ENCODE results near the gene TGFBR3L.

TGFBR3L gene

DNA sequence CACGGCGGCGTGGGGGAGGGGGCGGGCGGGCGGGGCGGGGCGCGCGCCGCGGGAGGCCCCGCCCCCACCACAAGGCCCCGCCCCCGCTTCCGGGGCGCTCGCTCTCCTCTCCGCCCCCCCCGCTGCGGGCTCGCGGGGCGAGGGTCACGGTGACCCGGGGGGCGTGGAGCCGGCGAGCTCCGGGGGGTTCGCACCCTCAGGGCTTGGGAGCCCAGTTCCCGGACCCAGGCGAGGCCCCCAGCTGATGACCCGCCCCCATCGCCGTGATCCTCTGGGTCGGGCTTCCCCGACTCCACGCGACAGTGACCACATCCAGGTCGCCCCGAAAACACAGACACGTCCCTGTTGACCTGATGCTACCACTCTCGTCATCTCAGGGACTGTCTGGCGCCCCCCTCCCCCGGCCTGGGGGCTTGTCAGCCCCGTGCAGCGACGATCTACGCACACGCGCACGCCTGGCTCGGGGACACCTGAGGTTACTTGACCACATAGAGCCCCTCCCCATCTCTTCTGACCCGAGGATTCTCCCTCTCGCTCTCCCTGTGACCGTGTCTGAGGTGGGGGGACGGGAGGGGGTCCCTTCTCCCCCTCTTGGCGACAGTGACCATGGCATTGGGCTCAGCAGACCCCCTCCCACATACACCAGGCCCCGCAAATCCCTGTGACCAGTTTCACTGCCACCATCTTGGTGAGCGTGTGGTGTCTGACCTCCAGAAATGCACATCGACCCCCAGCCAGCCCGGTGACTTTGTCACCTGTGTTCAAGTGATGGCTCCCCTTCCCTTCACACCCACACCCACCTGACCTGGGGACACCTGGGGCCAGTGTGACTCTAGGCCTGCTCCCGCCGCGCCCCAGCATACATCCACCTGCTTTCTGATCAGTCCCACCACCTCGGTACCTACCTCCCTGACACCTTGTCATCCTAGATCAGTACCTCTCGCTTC lies 10.3 kb upstream of the TGFBR3L start:
- DNase-seq (ENCODE audit: low read depth), result no peak

DNA sequence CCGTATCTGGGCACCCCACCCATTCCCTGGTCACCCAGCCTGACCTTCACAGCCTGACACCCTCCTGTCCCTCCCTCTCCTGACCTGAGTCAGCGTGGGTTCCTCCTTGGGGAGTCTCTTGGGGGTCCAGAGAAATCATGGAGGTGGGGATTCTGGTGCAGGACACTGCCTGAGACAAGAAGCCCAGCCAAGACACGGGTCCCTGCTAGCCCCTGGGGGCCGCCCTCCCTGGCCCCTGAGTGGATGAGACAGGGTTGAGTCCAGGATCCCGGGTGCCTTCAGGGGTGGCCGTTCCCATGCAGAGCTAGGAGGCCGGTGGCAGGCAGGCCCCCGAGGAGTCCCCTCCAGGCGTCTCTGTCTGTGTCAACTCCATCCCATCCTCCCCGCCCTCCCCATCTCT lies 9.4 kb upstream of the TGFBR3L start:
- DNase-seq (ENCODE audit: low read depth), result no peak

DNA sequence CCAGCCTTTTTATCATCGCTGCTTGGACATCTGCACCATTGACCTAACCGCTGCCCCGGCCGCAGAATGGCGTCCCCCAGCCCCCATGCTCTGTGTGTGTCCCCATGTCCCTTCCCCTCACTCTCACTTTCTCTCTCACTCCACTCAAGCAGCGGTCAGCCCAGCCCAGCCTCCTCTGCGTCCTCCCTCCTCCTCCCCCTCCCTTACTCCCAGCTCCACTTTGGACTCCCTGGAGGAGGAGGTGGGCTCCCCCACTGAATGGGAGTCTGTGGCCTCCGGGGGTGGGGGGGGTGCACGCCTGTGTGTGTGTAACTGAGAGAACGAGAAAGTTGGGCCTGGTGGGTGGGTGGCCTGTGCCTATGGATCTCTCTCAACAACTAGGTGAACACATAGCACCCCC lies 8.8 kb upstream of the TGFBR3L start:
- DNase-seq (ENCODE audit: low read depth), result no peak

DNA sequence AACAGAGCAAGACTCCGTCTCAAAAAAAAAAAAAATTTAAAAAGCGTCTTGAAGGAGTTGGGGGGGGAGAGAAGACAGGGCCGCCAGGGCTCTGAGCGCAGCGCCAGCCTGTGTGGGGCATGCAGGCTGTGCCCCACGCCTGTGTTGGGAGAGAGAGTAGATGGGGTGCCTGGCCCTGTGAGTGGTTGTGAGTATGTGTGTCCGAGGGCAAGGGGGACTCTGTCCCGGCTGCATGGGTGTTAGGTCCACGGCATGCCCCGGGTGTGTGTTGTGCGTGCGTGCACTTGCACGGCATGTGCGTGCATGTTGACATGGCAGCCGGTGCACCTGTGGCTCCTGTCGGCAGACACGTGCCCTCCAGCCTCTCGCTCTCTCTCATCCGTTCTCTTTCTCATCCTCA lies 7.5 kb upstream of the TGFBR3L start:
- no peak for DNase-seq (ENCODE audit: low read depth)

DNA sequence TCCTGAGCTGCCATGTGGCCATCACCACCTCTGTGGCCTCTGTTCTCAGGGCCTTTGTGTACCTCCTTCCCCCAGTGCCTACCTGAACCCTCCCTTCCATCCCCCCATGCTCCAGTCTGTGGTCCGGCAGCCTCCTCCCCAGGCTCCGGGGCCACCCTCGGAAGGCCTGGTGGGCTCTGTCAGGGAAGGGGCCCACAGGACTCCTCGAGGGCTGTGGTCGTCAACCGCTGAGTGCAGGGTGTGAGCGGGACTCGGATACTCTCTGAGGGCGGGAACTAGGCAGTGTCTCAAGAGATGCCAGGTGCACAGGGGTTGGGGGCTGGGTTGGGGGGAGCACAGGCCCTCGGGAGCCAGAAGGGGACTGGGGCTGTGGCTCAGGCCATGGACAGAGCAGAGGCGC lies 7.1 kb upstream of the TGFBR3L start:
- no peak for DNase-seq (ENCODE audit: low read depth)

- DNase-seq (ENCODE audit: low read depth), result no peak
Observed at GRCh38 chr19:7908078-7908699, 6.4 kb upstream of the TGFBR3L start.

- DNase-seq (ENCODE audit: low read depth), result no peak
Observed at GRCh38 chr19:7908742-7909461, 5.7 kb upstream of the TGFBR3L start.

DNA sequence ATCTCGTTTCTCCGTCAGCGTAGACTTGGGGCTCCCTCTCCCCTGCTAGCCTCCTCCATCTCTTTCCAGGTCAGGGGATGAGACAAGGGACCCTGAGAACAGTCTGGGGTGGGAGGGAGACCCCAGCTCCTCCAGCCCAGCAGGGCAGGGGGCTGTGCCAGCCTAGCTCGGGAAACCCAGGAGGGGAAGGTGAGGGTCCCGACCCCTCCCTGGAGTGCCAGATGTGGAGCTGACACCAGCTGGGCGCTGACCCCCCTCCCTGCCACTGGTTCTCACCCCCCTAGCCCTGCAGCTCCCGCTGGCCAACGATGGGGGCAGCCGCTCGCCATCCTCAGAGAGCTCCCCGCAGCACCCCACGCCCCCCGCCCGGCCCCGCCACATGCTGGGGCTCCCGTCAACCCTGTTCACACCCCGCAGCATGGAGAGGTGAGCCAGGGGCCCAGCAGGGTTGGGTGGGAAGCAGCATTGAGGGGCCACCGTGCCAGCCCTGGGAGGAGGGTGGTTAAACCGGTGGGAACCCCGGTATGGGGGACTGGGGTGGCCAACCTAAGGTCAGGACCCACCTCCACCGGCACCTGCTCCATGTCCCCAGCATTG lies 5.1 kb upstream of the TGFBR3L start:
- DNase-seq (ENCODE audit: low read depth), result no peak

- no peak for DNase-seq (ENCODE audit: low read depth)
Observed at GRCh38 chr19:7910321-7911161, 4.1 kb upstream of the TGFBR3L start.

DNA sequence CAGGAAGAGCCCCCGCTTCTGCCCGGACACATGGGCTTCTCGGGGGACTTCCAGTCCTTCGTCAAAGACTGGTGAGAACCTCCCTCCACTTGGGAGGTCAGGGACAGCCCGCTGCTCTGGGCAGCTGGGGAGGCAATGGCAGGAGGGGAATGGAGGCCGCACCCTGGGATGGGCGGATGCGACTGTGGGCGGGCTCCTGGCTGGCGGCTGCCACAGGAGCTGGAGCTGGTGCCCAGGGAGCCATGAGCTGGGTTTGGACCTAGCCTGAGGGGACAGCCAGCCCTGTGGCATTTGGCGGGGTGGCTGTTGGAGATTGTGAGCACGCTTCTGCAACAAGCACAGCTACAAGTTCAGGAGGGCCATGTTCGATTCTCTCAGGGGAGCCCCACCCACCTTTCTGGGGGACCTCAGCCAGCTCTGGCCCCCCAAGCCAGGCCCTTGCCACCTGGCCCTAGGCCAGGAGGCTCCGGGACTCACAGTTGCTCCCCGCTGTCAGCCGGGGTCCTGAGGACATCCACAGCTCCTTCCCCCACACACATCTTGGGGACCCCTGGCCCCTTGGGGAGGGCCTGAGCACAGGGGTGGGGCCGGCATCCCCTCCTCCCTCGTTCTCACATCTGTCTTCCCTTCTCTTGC lies 3.0 kb upstream of the TGFBR3L start:
- no peak for DNase-seq (ENCODE audit: low read depth)

- no peak for DNase-seq (ENCODE audit: low read depth)
Observed at GRCh38 chr19:7912144-7912696, 2.4 kb upstream of the TGFBR3L start.

DNA sequence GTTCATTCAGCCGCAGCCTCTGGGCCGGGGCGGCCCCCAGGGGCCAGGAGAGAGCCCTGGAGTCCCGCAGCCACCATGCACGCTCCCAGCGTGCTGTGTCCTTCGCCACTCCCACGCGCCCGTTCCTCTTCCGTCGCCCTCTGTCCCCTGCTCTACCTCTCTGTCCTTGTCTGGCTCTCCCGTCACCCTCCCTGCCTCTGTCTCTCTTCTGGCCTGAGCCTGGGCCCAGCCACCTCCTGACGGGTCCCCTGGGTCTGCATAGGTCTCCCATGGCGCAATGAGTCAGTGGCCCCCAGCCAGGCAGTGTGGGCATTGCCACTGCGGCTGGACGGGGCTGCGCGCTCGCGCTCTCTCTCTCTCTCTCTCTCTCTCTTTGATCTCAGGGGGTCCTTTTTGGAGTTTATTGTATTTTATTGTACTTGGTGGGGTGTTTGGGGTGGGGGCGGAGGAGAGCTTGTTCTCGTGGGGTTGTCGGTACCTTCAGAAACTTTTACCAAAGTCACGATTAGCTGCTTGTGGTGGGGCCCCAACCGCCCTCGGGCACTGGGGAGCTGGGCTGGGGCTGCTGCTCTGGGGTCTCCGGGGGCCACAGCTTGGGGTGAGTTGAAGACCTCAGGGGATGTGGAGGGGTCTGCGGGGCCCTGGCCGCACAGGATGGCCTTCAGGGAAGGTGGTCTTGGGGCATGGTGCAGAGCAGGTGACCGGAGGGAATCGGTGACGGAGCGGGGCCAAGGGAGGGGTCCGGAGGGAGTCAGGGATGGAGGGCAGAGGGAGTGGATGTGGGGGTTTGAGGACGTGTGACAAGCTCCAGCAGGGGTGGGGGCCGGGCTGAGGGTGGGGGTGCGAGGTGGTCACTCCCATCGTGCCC lies 1.7 kb upstream of the TGFBR3L start:
- no peak for DNase-seq (ENCODE audit: low read depth)

DNA sequence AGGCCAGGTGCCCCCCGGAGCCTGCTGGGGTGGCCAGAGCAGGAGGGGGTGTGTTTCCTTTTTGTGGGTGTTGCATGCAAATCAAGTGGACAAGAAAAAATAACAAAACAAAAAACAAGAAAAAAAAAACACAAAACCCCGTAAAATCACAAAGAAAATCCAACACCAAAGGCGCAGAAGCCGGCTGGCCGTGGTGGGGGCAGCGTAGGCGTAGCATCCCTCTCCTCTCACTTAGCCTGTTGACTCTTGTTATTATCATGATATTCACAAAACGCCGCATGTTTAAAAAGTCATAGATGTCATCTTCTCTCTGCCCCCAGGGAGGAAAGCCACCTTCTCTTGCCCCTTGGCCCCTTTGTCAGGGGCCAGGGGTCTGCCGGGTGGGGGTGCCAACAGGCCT lies 978 bp upstream of the TGFBR3L start:
- DNase-seq (ENCODE audit: low read depth), result no peak

GRCh38 chr19:7914099-7914498 lies 531 bp upstream of the TGFBR3L start:
- no peak for DNase-seq (ENCODE audit: low read depth)

GRCh38 chr19:7915250-7916102 lies 846 bp downstream of the TGFBR3L start:
- no peak for DNase-seq (ENCODE audit: low read depth)

- DNase-seq (ENCODE audit: low read depth), result no peak
Observed at GRCh38 chr19:7916103-7916954, 1.7 kb downstream of the TGFBR3L start.

DNA sequence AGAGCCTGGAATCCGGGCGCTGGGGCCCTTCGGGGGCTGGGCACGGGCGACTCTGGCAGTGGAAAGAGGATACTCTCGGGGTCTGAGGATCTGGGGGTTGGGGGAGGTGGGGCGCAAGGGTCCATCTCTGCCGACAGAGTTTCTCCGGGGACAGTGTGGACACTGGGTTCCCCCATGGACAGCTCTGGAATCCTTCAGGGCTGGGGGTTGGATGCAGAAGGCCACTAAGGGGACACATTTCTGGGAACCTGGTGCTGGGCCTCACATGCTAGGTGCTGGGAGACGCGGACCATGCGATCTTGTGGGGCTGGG lies 2.3 kb downstream of the TGFBR3L start:
- no peak for DNase-seq (ENCODE audit: low read depth)
